H54 (cell line): ENCODE results near the gene SYNE2.
A peak's percentile ranks its signal among the peaks of the same experiment; 100 is the strongest.
"Not testable (repeated sequence)": the region's sequence is repeated elsewhere in the genome, so short reads cannot be mapped to it uniquely, and the experiment has no call there.

Experiments
- DNase-seq: peaks from one replicate; pipeline ENCODE4 v3.0.0; 2011; ENCODE audit warnings: low spot score, mixed read lengths; ENCODE audit not compliant: insufficient read length
- FAIRE-seq: peaks from 3 replicates; lab custom pipeline; 2011; peaks lifted over from hg19 to GRCh38; lab: Jason Lieb, UNC
- POLR2A ChIP-seq: IDR thresholded peaks from 2 replicates; pipeline ENCODE4 v1.6.1; 2011; ENCODE audit warnings: low read depth, mild to moderate bottlenecking, low read length

The SYNE2 gene, protein sequence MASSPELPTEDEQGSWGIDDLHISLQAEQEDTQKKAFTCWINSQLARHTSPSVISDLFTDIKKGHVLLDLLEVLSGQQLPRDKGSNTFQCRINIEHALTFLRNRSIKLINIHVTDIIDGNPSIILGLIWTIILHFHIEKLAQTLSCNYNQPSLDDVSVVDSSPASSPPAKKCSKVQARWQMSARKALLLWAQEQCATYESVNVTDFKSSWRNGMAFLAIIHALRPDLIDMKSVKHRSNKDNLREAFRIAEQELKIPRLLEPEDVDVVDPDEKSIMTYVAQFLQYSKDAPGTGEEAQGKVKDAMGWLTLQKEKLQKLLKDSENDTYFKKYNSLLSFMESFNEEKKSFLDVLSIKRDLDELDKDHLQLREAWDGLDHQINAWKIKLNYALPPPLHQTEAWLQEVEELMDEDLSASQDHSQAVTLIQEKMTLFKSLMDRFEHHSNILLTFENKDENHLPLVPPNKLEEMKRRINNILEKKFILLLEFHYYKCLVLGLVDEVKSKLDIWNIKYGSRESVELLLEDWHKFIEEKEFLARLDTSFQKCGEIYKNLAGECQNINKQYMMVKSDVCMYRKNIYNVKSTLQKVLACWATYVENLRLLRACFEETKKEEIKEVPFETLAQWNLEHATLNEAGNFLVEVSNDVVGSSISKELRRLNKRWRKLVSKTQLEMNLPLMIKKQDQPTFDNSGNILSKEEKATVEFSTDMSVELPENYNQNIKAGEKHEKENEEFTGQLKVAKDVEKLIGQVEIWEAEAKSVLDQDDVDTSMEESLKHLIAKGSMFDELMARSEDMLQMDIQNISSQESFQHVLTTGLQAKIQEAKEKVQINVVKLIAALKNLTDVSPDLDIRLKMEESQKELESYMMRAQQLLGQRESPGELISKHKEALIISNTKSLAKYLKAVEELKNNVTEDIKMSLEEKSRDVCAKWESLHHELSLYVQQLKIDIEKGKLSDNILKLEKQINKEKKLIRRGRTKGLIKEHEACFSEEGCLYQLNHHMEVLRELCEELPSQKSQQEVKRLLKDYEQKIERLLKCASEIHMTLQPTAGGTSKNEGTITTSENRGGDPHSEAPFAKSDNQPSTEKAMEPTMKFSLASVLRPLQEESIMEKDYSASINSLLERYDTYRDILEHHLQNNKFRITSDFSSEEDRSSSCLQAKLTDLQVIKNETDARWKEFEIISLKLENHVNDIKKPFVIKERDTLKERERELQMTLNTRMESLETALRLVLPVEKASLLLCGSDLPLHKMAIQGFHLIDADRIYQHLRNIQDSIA (N-terminal part only)

DNA sequence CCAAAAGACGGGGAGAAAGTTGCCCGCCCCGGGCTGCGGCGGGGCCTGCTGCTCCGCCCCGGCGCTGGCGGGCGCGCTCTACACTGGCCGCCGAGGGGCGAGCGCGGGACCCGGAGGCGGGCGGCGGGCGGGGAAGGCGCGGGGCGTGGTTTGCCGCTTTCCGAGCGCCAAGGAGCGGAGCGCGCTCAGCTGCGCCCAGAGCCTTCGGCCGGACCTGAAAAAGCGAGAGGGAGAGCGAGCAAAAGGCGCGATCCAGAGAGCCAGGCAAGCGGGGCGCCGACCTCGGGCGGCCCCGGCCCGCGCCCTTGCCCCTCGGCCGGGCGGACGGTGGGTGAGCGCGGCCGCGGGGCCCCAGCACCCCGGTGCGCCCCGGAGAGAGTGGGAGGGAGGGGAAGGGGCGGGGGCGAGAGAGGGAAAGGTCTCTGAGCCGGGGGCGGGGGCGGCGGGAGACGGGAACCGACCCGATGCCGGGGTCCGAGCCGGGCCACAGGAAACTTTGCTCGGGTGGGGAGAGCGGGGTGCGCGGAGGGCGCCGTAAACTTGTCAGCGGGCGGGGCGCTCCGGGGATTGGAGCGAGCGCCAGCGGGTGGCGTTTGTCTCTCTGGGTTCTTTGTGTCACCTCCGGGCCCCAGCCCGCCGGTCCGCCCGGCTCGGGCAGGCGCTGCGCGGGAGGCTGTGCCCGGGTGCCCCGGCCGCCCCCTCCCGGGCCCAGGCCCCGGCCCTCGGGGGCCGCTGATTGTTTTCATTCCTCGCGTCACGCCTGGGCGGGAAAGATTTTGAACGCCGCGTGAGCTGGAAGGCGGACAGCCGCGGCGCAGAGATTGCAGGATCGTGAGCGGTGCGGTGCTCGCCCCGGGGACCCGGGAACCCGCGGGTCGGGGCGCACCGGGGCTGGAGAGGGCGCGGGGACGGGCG lies at the start of gene SYNE2:
Gene SYNE2 (plus strand): TSS at position 188 of the 915 bp plus-strand sequence. CDS start 56,145 bp downstream, outside the sequence.
- FAIRE-seq (no peak), DNase-seq (peak; percentile 81)
- peak; percentile 40; the same call in 1 of the 2 replicates for TF ChIP-seq POLR2A

DNA sequence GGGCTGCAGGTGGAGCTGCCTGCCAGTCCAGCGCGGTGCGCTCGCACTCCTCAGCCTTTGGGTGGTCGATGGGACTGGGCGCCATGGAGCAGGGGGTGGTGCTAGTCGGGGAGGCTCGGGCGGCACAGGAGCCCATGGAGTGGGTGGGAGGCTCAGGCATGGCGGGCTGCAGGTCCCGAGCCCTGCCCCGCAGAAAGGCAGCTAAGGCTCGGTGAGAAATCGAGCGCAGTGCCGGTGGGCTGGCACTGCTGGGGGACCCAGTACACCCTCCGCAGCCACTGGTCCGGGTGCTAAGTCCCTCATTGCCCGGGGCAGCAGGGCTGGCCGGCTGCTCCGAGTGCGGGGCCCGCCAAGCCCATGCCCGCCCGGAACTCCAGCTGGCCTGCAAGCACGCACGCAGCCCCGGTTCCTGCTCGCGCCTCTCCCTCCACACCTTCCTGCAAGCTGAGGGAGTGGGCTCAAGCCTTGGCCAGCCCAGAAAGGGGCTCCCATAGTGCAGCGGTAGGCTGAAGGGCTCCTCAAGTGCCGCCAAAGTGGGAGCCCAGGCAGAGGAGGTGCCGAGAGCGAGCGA lies 49.5 kb upstream of the SYNE2 start:
- DNase-seq, FAIRE-seq: not testable (repeated sequence)

DNA sequence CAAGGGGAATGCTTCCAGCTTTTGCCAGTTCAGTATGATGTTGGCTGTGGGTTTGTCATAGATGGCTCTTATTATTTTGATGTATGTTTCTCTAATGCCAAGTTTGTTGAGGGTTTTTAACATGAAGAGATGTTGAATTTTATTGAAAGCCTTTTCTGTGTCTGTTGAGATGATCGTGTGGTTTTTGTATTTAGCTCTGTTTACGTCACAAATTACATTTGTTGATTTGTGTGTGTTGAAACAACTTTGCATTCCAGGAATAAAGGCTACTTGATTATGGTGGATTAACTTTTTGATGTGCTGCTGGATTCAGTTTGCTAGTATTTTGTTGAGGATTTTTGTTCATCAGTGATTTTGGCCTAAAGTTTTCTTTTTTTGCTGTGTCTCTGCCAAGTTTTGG lies 46.7 kb upstream of the SYNE2 start:
- FAIRE-seq, DNase-seq: not testable (repeated sequence)

DNA sequence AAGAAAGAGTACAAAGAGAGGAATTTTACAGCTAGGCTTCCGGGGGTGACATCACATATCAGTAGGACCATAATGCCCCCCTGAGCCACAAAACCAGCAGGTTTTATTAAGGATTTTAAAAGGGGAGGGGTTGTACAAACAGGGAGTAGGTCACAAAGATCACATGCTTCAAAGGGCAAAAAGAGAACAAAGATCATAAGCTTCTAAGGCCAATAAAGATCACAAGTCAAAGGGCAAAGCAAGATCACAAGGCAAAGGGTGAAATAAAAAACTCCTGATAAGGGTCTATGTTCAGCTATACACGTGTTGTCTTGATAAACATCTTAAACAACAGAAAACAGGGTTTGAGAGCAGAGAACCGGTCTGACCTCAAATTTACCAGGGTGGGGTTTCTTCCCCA lies 41.1 kb upstream of the SYNE2 start:
- not testable (repeated sequence) for FAIRE-seq

DNA sequence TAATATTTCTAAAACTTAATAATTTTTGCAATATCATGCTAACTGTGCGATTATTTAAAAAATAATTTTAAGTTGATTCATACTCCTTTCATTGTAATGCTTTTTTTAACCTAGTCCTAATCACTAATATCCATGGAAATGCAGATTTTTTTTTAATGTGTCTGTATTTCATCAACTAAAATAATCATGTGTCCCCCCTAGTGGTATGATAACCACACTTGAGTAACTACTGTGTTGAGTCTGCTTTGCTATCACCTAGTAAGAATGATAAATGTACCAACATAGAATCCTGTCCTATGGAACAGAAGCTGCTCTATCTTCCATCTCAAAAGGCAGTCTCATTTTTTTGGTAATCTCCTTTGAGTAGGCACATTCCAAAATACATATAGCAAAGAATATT lies 19.1 kb upstream of the SYNE2 start:
- no peak for DNase-seq
- TF ChIP-seq POLR2A = no peak
- no peak for FAIRE-seq

More for the DNA sequence above, 41.1 kb upstream of the SYNE2 start:
- not testable (repeated sequence) for DNase-seq

DNA sequence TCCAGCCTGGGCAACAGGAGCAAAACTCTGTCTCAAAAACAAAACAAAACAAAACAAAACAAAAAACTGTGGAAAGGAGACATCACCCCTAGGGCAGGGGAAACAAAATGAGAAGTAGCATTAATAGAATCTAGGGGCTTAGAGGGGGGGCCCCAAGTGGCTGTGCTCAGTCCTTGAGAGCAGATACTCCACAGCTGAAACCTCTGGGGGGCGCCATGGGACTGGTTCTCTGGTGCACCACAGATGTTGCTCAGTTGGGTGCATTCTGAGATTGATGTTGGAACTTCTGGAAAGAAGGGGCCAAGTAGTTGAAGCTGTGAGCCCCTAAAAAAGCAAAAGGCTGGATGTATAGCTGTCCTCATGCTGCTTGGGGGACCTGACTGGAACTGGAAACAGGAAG lies 11.8 kb upstream of the SYNE2 start:
- FAIRE-seq (no peak), DNase-seq (no peak)
- no peak for TF ChIP-seq POLR2A

DNA sequence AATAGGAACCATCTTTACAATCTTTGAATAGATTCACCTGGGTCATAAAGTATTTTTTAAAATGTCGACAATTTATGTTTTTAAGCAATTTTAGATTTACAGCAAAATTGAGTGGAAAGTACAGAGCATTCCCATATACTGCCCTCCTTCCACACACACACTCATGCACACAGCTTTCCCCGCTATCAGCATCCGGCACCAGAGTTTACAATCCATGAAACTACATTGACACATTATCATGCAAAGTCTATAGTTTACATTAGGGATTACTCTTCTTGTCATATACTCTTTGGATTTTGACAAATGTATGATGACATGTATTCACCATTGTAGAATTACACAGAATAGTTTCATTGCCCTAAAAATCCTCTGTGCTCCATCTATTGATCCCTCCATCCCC lies 9.0 kb upstream of the SYNE2 start:
- FAIRE-seq (no peak), DNase-seq (no peak)
- TF ChIP-seq POLR2A = no peak

DNA sequence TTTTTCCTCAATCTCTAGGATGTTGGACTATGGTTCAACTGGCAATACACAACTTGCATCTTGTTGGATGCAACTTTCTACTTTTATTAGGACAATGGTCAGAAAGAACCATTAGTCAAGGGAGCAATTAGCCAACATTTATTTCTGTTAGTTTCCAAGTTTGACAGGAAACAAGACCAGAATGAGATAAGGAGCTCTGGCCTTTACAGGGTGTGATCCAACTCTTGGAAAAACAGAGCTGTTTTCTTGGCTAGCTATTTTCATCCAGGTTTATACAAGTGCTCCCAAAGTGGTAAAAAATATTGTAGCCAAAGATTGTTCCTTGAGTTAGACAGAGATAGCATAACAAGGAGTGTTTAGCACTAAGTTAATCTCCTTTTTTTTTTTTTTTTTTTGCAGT lies 3.9 kb upstream of the SYNE2 start:
- peak; percentile 23 for FAIRE-seq
- no peak for DNase-seq
- no peak for TF ChIP-seq POLR2A

DNA sequence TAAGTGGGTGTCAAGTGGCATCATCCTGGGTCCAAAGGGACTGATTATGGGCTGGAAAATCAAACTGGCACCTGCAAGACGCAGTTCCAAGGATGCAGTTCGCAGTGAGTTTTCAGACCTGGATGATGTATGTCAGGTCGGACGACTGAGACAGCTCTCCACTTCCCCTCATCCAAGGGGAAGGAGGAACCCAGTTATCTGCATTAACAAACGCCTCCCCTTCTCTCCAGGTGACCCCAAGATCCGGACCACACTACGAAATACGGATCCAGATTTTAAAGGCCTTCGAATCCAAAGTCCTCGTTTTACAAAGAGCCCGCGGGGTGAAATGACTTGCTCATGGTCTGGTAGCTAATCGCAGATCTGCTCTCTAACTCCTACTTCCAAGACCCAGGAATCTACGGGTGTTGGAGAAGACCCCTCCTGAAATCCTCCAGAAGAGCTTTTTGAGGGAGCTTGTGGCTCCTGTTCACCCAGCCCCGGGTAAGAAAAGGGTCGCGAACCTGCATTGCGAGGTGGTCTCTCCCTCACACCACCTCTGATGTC lies 460 bp upstream of the SYNE2 start:
- peak; percentile 52 for FAIRE-seq
- no peak for DNase-seq

DNA sequence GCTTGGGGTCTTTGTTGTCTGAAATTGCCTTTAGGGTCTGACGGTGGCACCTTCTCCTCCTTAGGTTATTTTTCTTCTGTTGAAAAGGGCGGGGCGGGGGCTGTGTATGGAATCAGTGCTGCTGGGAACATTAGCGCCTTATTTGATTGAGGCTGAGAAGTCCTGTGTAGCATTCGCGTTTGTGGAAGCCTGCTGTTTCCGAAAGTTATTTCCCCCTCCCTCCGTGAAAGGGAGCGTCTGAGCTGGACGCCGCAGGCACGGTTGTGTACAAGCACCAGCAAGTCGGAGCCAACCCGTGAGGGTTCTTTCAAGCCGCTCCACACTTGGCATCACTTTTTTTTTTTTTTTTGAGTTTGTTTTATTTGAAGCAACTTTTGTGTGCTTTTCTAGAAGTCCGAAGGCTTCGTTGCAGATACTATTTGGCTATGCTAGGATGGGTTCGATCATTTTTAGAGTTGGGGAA lies 1.1 kb downstream of the SYNE2 start:
- FAIRE-seq = peak; percentile 93
- peak; percentile 56 for DNase-seq
- TF ChIP-seq POLR2A = no peak

More for the DNA sequence above, 460 bp upstream of the SYNE2 start:
- no peak for TF ChIP-seq POLR2A

DNA sequence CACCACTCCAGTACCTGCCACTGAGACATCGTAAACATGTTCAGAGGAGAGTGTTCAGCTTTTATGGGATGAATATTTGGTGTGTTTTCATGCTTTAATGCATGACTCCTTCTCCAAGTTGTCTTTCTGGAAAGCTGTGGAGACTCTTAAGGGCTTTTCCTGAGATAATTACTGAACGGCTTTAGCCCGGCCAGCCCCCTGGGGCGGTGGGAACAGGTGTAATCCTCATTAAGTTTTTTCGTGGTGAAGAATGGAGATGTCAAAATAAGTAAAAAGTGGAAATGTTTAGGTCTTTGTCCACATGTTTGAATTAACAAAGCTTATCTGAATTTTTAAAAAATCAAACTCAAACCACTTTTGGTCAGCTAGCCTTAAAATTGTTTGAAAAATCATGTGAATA lies 1.5 kb downstream of the SYNE2 start:
- no peak for FAIRE-seq
- no peak for TF ChIP-seq POLR2A
- DNase-seq = no peak

DNA sequence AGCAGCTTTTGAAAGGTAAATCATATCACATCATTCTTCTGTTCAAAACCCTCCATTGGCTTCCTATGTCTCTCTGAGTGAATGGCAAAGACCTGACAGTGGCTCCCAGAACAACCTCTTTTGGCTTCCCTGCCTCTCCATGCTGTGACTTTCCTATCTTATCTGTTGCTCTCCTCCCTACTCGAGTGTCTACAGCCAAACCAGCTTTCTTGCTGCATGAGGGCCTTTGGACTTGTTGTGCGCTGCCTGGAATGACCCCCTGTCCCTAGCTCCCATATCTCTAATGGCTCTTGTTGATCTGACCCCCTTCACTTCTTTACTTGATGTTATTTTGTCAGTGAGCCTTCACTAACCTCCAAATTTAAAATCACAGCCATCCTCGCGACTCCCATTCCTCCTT lies 2.5 kb downstream of the SYNE2 start:
- no peak for DNase-seq
- FAIRE-seq = no peak
- TF ChIP-seq POLR2A = no peak
